HG03342 (cell line): Measurements from ENCODE around the gene TPGS1.

Experiments used
- ATAC-seq: cut with Tn5 transposase; IDR thresholded peaks from one replicate; pipeline ENCODE4 v1.9.1; 2021; ENCODE audit warnings: mild to moderate bottlenecking, moderate library complexity; ENCODE audit not compliant: unreplicated experiment

Gene TPGS1

DNA sequence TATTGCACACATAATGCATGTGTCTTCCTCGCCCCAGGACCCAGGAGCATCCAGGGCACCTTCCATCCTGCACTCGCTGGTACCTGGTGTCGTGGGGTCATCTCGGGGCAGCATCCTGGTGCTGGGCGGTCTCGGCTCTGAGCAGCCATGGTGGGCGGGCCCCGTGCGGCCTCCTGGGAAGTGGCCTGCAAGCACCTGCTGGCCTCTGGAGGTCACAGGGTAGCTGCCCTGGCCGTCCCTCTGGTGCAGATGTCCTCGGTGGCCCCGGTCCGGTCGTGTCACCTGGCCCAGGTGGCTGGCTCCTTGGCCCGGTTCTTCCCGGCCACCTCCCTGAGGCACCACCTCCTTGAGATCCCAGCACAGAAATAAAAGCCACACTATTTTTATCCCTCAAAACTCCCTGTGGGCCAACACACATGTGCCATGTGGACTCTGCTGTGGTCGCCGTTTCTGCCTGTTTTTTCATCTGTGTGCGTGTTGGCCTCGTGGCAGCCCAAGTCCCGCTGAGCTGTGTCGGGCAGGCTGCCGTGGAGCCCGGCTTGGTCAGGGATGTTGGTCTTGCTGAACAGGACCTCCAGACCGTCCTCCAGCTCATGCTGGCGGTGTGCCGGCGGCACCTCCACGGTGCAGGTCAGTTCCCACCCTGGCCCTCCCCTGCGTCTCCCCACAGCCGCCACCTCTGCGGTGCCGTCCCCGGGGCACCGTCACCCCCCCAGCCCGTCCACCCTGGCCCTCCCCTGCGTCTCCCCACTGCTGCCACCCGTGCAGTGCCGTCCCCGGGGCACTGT lies 31.5 kb downstream of the TPGS1 start:
- ATAC-seq, result no peak

GRCh38 chr19:539429-540030 lies 32.2 kb downstream of the TPGS1 start:
- ATAC-seq, result no peak

GRCh38 chr19:540867-541637 lies 33.8 kb downstream of the TPGS1 start:
- ATAC-seq, result no peak

GRCh38 chr19:541699-542098 lies 34.4 kb downstream of the TPGS1 start:
- ATAC-seq, result no peak

- ATAC-seq, result no peak
Observed at GRCh38 chr19:542173-542866, 35.0 kb downstream of the TPGS1 start.

DNA sequence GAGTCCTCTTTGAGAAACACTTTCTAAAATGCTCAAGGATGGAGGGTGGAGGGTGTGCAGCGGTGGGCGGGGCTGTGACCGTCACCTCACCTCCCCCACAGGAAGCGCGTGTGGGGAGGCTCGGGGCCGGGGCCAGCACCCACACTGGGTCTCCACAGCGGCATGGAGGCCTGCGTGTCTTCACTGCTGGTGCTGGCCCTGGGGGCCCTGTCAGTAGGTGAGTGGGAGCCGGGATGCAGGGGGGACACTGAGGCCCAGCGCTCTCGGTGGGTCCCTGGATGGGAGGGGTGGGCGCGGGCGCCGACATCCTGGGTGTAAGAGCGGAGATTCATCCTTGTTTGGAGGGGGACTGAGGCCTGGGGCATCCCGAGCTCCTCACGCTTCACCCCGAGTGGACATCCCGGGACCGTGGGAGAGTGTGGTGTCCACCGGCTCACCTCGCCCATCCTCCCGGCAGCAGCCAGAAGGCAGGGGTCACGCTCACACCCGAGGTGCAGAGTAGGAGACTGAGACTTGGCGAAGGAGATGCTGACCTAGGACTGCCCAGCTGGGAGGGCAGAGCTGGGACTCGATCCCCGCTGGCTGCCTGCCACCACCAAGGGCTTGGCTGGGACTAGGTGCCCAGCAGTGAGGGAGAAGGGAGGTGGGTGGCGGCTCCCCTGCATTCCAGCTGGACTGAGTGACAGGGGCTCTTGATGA lies 36.8 kb downstream of the TPGS1 start, which contains the start of gene GZMM:
GZMM (plus strand) TSS at position 144 of the 699 bp plus-strand sequence; CDS start at position 163, 19 bp downstream.
- no peak for ATAC-seq

GRCh38 chr19:547117-547516 lies 39.8 kb downstream of the TPGS1 start:
- ATAC-seq, result no peak

- ATAC-seq, result no peak
Observed at GRCh38 chr19:547836-548720, 40.8 kb downstream of the TPGS1 start.

GRCh38 chr19:548886-549830 lies 41.9 kb downstream of the TPGS1 start:
- ATAC-seq, result no peak

DNA sequence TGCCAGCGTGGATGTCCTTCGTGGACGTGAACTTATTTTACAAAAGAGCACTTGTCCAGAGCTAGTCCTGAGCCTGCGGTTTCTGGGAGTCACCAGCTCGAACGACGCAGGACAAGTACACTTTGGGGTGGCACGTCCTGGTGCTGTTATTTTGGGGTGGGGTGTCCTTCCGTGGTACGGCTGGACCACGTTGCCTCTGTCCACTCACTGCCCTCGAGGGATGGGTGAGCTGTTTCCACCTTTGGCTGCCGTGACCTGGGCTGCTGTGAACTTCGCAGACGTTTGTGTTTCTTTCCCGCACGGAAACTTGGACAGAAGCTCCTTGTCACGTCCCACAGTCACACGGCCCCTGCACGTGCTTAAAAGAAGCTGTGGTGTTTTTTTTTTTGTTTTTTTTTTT lies 47.5 kb downstream of the TPGS1 start:
- ATAC-seq, result no peak

DNA sequence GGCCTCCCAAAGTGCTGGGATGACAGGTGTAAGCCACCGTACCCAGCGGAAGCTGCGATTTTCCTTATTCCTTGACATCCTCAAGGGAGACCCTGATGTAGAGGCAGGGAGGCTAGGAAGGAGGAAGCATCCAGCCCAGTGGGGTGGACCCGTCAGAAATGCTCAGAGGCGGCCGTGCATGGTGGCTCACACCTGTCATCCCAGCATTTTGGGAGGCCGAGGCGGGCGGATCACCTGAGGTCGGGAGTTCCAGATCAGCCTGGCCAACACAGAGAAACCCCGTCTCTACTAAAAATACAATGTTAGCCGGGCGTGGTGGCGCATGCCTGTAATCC lies 48.1 kb downstream of the TPGS1 start:
- no peak for ATAC-seq

DNA sequence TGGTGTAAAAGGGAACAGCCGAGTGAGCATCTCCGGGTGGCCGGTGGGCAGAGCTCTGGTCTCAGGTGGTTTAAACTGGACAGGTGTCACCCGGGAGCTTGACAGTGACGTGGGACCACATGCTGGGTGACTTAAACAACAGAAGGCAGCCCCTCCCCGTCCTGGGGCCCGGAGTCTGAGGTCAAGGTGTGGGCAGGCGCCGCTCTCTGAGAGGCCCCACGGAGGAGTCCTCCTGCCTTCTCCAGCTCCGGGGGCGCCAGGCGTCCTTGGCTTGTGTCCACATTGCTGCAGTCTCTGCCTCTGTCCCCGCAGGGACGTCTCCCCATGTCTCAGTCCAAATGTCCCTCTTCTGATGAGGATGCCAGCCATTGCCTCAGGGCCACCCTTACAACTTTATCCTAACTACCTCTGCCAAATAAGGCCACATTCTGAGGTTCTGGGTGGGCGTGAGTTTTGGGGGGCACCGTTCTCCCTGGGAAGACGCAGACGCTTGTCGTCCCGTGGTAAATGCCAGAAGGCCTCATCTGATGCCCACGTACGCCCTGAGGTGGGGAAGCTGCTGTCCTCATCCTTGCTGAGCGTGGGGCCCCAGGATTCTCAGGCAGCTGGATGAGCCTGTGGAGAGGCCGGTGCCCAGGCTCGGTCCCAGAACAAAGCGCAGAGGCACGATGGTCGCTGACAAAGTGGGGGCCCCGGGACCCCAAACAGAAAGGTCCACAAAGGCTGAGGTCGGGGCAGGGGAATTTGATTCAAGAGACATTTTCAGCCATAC lies 49.5 kb downstream of the TPGS1 start:
- no peak for ATAC-seq

- ATAC-seq, result no peak
Observed at GRCh38 chr19:558770-559439, 51.6 kb downstream of the TPGS1 start.

GRCh38 chr19:560121-560520 lies 52.8 kb downstream of the TPGS1 start:
- ATAC-seq, result no peak

DNA sequence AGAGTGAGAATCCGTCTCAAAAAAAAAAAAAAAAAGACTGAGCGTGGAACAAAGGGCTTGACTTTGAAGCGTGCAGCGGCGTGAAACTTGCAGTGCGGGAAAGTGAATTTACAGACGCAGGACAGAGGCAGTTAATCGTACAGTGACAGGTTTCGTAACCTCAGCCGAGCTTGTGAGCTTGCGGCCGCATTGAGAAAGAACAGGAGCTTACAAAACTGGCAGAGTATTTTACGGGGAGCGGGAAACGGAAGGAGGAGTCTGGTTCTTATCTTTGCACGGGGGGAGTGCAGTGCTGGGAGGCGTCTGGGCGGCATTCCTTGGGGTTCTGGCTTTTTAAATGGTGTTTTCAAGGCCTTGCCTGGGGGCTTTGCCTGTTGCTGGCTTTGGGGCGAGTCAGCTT lies 59.1 kb downstream of the TPGS1 start:
- no peak for ATAC-seq

GRCh38 chr19:566844-567243 lies 59.5 kb downstream of the TPGS1 start:
- no peak for ATAC-seq

GRCh38 chr19:567296-567900 lies 60.1 kb downstream of the TPGS1 start:
- no peak for ATAC-seq
